ENCODE results near the gene FN1.

- TF ChIP-seq CTCF (IDR thresholded peaks at IDR 0.05 in 4 of 5, conservative IDR thresholded peaks at IDR 0.05 in 1 of 5) = no peak
- no peak for TF ChIP-seq POLR2A (IDR thresholded peaks at IDR 0.05)
Measured at GRCh38 chr2:215419769-215420470, 15.9 kb downstream of the FN1 start.

Data from gastrocnemius medialis (tissue), 4 donors.